Loucy (cell line): ENCODE results near the gene ADCY5.

Experiments used
- H2AFZ ChIP-seq: fragments of 200-600 bp; sonication (generic); 2 replicates; pipeline ENCODE4 v1.6.0; 2016; ENCODE audit warnings: antibody characterized with exemption, mild to moderate bottlenecking, low read length, moderate library complexity
- H3F3A ChIP-seq: fragments of 200-600 bp; 2 replicates; pipeline ENCODE4 v1.6.0; 2016; ENCODE audit warnings: antibody characterized with exemption, low read depth, mild to moderate bottlenecking
- H3K27me3 ChIP-seq: fragments of 200-600 bp; sonication (generic); 2 replicates; pipeline ENCODE4 v1.6.1; 2014; ENCODE audit warnings: low read length, mild to moderate bottlenecking; ENCODE audit not compliant: insufficient read depth, poor library complexity, severe bottlenecking
- H3K36me3 ChIP-seq: fragments of 200-600 bp; sonication (generic); 2 replicates; pipeline ENCODE4 v1.6.1; 2016; ENCODE audit warnings: low read length; ENCODE audit not compliant: insufficient read depth
- H3K4me1 ChIP-seq: fragments of 200-600 bp; sonication (generic); 2 replicates; pipeline ENCODE4 v1.5.1; 2014; ENCODE audit warnings: low read length, mild to moderate bottlenecking; ENCODE audit not compliant: insufficient read depth, poor library complexity, severe bottlenecking
- H3K4me2 ChIP-seq: fragments of 200-600 bp; sonication (generic); 2 replicates; pipeline ENCODE4 v1.6.0; 2014; ENCODE audit warnings: antibody characterized with exemption, low read length, low read depth, mild to moderate bottlenecking; ENCODE audit not compliant: poor library complexity, severe bottlenecking
- H3K4me3 ChIP-seq: fragments of 200-600 bp; sonication (generic); 2 replicates; pipeline ENCODE4 v1.5.1; 2014; ENCODE audit warnings: low read length, mild to moderate bottlenecking, mixed read lengths; ENCODE audit not compliant: poor library complexity, severe bottlenecking
- H3K79me2 ChIP-seq: fragments of 200-600 bp; sonication (generic); 2 replicates; pipeline ENCODE4 v1.6.1; 2014; ENCODE audit warnings: low read length; ENCODE audit not compliant: insufficient read depth
- H3K9ac ChIP-seq: fragments of 200-600 bp; sonication (generic); 2 replicates; pipeline ENCODE4 v1.6.0; 2014; ENCODE audit warnings: mild to moderate bottlenecking, low read depth, low read length, moderate library complexity; ENCODE audit not compliant: poor library complexity, severe bottlenecking
- H3K9me2 ChIP-seq: fragments of 200-600 bp; sonication (generic); replicated peaks from 2 replicates; pipeline ENCODE4 v1.6.1; 2016; ENCODE audit warnings: low read depth, low read length, mixed read lengths
- H3K9me3 ChIP-seq: fragments of 200-600 bp; sonication (generic); 2 replicates; pipeline ENCODE4 v1.6.1; 2014; ENCODE audit warnings: mild to moderate bottlenecking, antibody characterized with exemption, low read length, low read depth; ENCODE audit not compliant: insufficient read depth
- H4K20me1 ChIP-seq: fragments of 200-600 bp; sonication (generic); 2 replicates; pipeline ENCODE4 v1.6.0; 2014; ENCODE audit warnings: antibody characterized with exemption, low read length, mild to moderate bottlenecking; ENCODE audit not compliant: insufficient read depth, poor library complexity, severe bottlenecking
- CTCF ChIP-seq: fragments of 200-600 bp; sonication (generic); conservative IDR thresholded peaks from 2 replicates; pipeline ENCODE4 v1.5.1; 2014; ENCODE audit warnings: mild to moderate bottlenecking, antibody characterized with exemption, low read length
- EZH2phosphoT487 ChIP-seq: fragments of 200-600 bp; IDR thresholded peaks from 2 replicates; pipeline ENCODE4 v1.6.1; 2018; ENCODE audit warnings: antibody characterized with exemption, mild to moderate bottlenecking, moderate library complexity, borderline replicate concordance

The ADCY5 gene

GRCh38 chr3:123352134-123352554, 96.7 kb downstream of the ADCY5 start:
- Histone ChIP-seq H2AFZ (no peak overlapping the region), H3K79me2 (no peaks in the 10 kb centered on the region), H3K27me3 (no peaks in the 10 kb centered on the region), H3K4me3 (no peak overlapping the region), H3K9me3 (no peaks in the 10 kb centered on the region; the same call in 1 of the 2 replicates), H3F3A (no peaks in the 10 kb centered on the region), H4K20me1 (no peaks in the 10 kb centered on the region), H3K36me3 (no peaks in the 10 kb centered on the region), H3K9me2 (no peaks in the 10 kb centered on the region), H3K9ac (no peak overlapping the region), H3K4me1 (peaks cover 7% of the 10 kb centered on the region), H3K4me2 (no peak overlapping the region)
- no peak for TF ChIP-seq CTCF
- no peak for TF ChIP-seq EZH2phosphoT487

GRCh38 chr3:123351501-123351900, 97.4 kb downstream of the ADCY5 start:
- H3F3A ChIP-seq = no peaks in the 10 kb centered on the region
- H3K9ac ChIP-seq = no peak overlapping the region
- H3K36me3 ChIP-seq = no peaks in the 10 kb centered on the region
- H2AFZ ChIP-seq = no peak overlapping the region
- peaks cover 7% of the 10 kb centered on the region for H3K4me1 ChIP-seq
- no peaks in the 10 kb centered on the region; the same call in 1 of the 2 replicates for H3K9me3 ChIP-seq
- no peak for TF ChIP-seq CTCF
- no peaks in the 10 kb centered on the region for H4K20me1 ChIP-seq
- H3K9me2 ChIP-seq = no peaks in the 10 kb centered on the region
- no peak overlapping the region for H3K4me3 ChIP-seq
- H3K79me2 ChIP-seq = no peaks in the 10 kb centered on the region
- H3K4me2 ChIP-seq = no peak overlapping the region
- H3K27me3 ChIP-seq = no peaks in the 10 kb centered on the region

- no peak overlapping the region for H3K9ac ChIP-seq
- no peaks in the 10 kb centered on the region for H3K27me3 ChIP-seq
- no peak overlapping the region for H2AFZ ChIP-seq
- no peak for TF ChIP-seq CTCF
- no peak for TF ChIP-seq EZH2phosphoT487
- H3K79me2 ChIP-seq = no peaks in the 10 kb centered on the region
- no peaks in the 10 kb centered on the region for H4K20me1 ChIP-seq
- peaks cover 7% of the 10 kb centered on the region for H3K4me1 ChIP-seq
- H3K9me3 ChIP-seq = no peaks in the 10 kb centered on the region; the same call in 1 of the 2 replicates
- H3K4me3 ChIP-seq = no peak overlapping the region
- no peaks in the 10 kb centered on the region for H3K36me3 ChIP-seq
- H3K9me2 ChIP-seq = no peaks in the 10 kb centered on the region
- no peaks in the 10 kb centered on the region for H3F3A ChIP-seq
- no peak overlapping the region for H3K4me2 ChIP-seq
These were observed 97.9 kb downstream of the ADCY5 start for GRCh38 chr3:123350971-123351370.
